Astrocyte of the spinal cord (primary cell): ENCODE measurements around the gene AUH.

ENCODE experiments used
- DNase-seq: peaks from one replicate; pipeline ENCODE4 v3.0.0; 2011; ENCODE audit warnings: low read depth, low spot score
- H3K4me3 ChIP-seq: 2 replicates; pipeline ENCODE4 v1.5.1; 2011; ENCODE audit warnings: low read depth, mild to moderate bottlenecking, low read length, moderate library complexity
- in situ Hi-C: cut with HindIII; loops from 2 replicates; pipeline ENCODE4 v1.10.0; 2017; ENCODE audit warnings: low sequenced_read_pairs
- TF ChIP-seq, protein P1 (sequence below): IDR thresholded peaks from 2 replicates; pipeline ENCODE4 v1.5.1; 2012; ENCODE audit warnings: low read depth, mild to moderate bottlenecking, low read length, inconsistent platforms

Gene AUH

DNA sequence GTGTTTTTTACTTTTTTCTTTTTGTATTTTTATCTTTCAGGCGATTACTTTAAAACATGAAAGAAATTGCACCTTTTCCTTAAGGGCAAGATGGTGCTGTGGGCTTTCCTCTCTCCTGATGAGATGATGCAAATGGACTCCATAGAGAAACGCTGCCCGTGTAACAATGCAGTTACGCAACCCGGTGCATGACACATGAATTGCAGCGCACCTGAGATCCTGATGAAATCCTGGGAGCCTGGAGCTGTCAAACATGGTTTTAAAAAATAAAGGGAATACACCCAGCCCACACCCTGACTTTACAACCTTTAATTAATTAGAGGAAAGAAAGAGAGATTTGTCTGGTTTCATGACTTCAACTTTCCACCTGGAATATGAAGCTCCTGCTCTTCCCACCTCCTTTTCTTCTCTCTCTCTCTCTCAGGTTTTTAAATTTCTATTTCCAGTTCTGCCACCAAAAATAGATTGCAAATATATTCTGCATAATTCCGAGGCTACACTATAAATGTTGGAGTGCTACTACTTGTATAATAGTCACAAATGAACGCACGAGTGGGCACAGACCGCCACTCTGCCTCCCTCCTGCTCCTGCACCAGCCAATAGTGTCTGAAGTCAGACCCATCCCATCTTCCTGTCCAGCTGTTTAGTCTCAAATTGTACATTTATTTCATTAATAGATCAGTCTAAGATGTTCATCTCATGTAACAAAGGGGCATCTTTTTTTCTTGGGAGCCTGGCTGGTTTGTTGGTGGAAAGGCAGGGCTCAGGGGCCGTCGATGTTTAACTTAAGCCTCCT lies 179.1 kb downstream of the AUH start:
- no peak for DNase-seq

DNA sequence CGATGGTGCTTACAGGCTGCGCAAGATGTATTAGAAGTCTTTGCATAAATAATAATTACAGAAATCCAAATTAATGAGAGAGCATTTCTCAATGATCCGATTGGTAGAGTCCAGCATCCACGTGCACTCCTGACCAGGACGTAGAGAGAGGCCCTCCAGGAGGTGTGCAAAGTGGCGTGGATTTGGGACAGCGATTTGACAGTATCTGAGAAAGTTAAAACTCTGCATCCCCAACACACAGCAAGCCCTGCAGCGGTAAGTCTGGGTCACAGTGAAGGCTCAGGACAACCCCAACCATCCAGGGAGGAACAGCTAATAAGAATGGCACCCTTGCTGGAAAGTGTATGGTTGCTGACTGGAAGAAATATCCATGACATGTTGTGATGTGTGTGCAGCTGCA lies 180.2 kb downstream of the AUH start:
- no peak overlapping the region for H3K4me3 ChIP-seq
- TF ChIP-seq, protein P1, sequence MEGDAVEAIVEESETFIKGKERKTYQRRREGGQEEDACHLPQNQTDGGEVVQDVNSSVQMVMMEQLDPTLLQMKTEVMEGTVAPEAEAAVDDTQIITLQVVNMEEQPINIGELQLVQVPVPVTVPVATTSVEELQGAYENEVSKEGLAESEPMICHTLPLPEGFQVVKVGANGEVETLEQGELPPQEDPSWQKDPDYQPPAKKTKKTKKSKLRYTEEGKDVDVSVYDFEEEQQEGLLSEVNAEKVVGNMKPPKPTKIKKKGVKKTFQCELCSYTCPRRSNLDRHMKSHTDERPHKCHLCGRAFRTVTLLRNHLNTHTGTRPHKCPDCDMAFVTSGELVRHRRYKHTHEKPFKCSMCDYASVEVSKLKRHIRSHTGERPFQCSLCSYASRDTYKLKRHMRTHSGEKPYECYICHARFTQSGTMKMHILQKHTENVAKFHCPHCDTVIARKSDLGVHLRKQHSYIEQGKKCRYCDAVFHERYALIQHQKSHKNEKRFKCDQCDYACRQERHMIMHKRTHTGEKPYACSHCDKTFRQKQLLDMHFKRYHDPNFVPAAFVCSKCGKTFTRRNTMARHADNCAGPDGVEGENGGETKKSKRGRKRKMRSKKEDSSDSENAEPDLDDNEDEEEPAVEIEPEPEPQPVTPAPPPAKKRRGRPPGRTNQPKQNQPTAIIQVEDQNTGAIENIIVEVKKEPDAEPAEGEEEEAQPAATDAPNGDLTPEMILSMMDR, result no peak
- no peak for DNase-seq
- in situ Hi-C loops, result no loop called here

More for the DNA sequence above, 179.1 kb downstream of the AUH start:
- TF ChIP-seq, protein P1, result no peak
- in situ Hi-C loops, result no loop called here
- no peak overlapping the region for H3K4me3 ChIP-seq

DNA sequence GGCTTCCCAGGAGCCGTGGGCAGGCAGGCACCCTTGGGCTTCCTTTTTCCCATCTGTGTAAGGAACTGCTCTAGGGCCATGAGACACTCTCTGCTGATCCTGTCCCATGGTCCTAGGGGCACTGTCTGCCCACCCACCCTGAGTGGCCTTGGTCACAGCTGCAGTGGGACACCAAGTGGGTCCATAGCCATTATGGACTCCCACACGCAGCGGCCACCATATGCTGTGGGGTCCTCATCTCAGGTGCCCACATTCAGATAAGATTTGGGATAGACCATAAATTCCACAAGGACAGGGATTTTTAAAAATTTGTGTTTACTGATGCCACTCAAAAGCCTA lies 180.8 kb downstream of the AUH start:
- DNase-seq, result no peak
- H3K4me3 ChIP-seq, result no peak overlapping the region
- TF ChIP-seq, protein P1, result no peak
- in situ Hi-C loops, result no loop called here

DNA sequence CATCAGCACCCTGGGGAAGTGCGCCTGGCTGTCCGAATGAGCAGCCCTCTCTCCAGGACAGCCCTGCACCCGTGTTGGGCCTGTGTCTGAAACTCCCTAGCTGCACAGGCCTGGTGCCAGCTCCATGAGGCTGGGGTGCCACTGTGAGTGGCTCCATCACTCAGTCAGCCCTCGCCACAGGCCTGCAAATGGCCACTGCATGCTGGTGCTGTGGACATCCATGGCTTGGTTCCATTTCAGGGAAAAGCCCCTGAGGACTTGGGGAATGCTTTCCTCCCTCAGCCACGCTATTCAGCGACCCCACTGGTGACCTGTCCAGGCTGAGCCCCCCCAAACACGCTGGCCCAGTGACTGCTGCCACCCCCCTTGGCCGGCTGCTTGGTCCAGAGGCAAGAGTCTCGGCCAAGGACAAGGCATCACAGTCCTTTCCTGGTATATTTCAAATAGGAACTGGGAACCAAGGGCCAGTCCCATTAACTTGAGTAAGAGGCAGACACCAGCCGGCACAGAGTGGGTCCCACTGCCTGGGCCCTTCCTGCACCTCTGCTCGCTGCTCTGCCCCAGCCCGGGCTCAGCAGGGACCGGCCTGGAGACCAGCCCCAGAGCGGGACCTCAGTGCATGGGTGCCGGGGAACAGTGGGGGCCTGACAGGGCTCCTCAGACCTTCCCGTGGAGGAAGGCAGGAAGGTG lies 181.3 kb downstream of the AUH start:
- TF ChIP-seq, protein P1, result no peak
- in situ Hi-C loops, result no loop called here
- no peak for DNase-seq
- no peak overlapping the region for H3K4me3 ChIP-seq

DNA sequence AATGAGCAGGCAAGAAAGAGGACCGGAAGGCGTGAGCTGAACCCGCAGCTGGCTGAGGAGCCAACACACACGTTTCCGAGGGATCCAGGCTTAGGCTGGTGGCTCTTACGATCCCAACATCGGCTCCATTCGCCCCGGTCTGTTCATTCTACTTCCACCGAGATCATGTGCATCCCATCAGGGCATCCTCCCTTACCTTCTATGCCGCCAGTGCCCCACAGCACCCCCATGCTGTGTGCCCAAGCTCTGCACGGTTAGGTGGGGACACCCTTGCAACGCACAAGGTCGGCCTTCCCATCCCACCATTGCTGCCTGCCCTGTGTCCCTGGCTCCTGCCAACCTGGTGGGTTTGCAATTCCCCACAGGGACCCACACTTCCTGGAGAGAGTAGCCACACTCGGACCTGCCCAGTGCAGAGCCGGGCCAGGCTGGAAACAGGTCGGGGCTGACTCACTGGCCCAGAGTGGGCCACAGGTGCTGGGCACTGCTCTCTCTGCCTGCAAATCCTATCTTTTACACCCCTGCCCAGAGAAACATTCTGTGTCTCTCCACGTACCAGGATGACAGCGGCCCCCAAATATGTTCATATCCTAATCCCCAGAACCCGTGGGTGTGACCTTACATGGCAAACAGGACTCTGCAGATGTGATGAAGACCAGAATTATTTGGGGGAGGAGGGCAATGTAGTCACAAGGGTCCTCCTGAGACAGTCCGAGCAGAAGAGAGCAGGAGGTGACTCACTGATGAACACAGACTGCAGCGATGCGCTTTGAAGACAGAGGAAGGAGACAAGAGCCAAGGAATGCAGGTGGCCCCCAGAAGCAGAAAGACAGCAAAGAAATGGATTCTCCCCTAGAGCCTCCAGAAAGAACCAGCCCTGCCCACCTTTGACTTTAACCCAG lies 182.2 kb downstream of the AUH start:
- TF ChIP-seq, protein P1, result no peak
- DNase-seq, result peak; percentile 54
- no peak overlapping the region for H3K4me3 ChIP-seq
- in situ Hi-C loops, result no loop called here
